ENCODE measurements around the gene WNT6. TPM values are rescaled to one million over a fixed set of nuclear protein-coding genes. Genes with fewer than 3 reads are reported as not detected.

Gene WNT6
- total RNA-seq, 2 experiments from 2014 or later = not detected

GRCh38 chr2:218867900-218868299 is 8.3 kb downstream of the WNT6 start:
- Mint-ChIP-seq H3K36me3 (ENCODE audit: low read depth) (no peaks in the 10 kb centered on the region), H3K27ac (no peak overlapping the region), H3K4me1 (ENCODE audit: low read depth) (peaks cover 21% of the 10 kb centered on the region), H3K4me3 (no peak overlapping the region), H3K9me3 (no peaks in the 10 kb centered on the region), H3K27me3 (peaks cover 71% of the 10 kb centered on the region)
- H3K9me3 ChIP-seq (ENCODE audit: control insufficient read depth in 1 of 2, insufficient read depth in 1 of 2, low read length in 2 of 2) = peaks cover 0 to 5% of the 10 kb centered on the region in 2 experiments
- H3K27ac ChIP-seq (ENCODE audit: low read depth in 1 of 2, low read length in 2 of 2) = no peak overlapping the region
- no peak for ATAC-seq (ENCODE audit: poor library complexity)
- no peak for DNase-seq
- no peak for TF ChIP-seq CTCF (IDR thresholded peaks at IDR 0.05)
- intact Hi-C loops (cut with DNase I, micrococcal nuclease) = no loop called here
- peaks cover 24% of the 10 kb centered on the region for H3K4me1 ChIP-seq (ENCODE audit: insufficient read depth, low read length)
- POLR2A ChIA-PET = no interaction called here
- peaks cover 28 to 36% of the 10 kb centered on the region in 2 experiments for H3K27me3 ChIP-seq (ENCODE audit: control insufficient read depth in 1 of 2, insufficient read depth in 2 of 2, low read length in 2 of 2)
- H3K36me3 ChIP-seq (ENCODE audit: insufficient read depth, low read length) = no peaks in the 10 kb centered on the region
- H3K4me3 ChIP-seq (ENCODE audit: low read length) = no peak overlapping the region
- CTCF ChIA-PET = no interaction called here

- intact Hi-C loops (cut with DNase I, micrococcal nuclease) = no loop called here
- H3K36me3 ChIP-seq (ENCODE audit: insufficient read depth, low read length) = no peaks in the 10 kb centered on the region
- Mint-ChIP-seq H3K27ac (no peak overlapping the region), H3K36me3 (ENCODE audit: low read depth) (no peaks in the 10 kb centered on the region), H3K9me3 (no peaks in the 10 kb centered on the region), H3K4me3 (no peak overlapping the region), H3K27me3 (peaks cover 66% of the 10 kb centered on the region), H3K4me1 (ENCODE audit: low read depth) (peaks cover 26% of the 10 kb centered on the region)
- peaks cover 35% of the 10 kb centered on the region for H3K4me1 ChIP-seq (ENCODE audit: insufficient read depth, low read length)
- H3K27ac ChIP-seq (ENCODE audit: low read depth in 1 of 2, low read length in 2 of 2) = no peak overlapping the region
- peaks cover 0 to 15% of the 10 kb centered on the region in 2 experiments for H3K9me3 ChIP-seq (ENCODE audit: control insufficient read depth in 1 of 2, insufficient read depth in 1 of 2, low read length in 2 of 2)
- DNase-seq (no peak), ATAC-seq (ENCODE audit: poor library complexity) (no peak)
- H3K4me3 ChIP-seq (ENCODE audit: low read length) = no peak overlapping the region
- H3K27me3 ChIP-seq (ENCODE audit: control insufficient read depth in 1 of 2, insufficient read depth in 2 of 2, low read length in 2 of 2) = peaks cover 31 to 38% of the 10 kb centered on the region in 2 experiments
- POLR2A ChIA-PET = interaction anchor here (19.6 kb wide), 1 partner anchor 27 kb away, joined by 455 read pairs; no protein-coding TSS in a partner anchor
- CTCF ChIA-PET = interaction anchor here (1.7 kb wide), 1 partner anchor 22 kb away, joined by 4 read pairs; no protein-coding TSS in a partner anchor
- no peak for TF ChIP-seq CTCF (IDR thresholded peaks at IDR 0.05)
Measured at GRCh38 chr2:218869064-218869463, 9.5 kb downstream of the WNT6 start.

- Histone ChIP-seq H3K27me3 (ENCODE audit: control insufficient read depth in 1 of 2, insufficient read depth in 2 of 2, low read length in 2 of 2) (peaks cover 35 to 42% of the 10 kb centered on the region in 2 experiments), H3K9me3 (ENCODE audit: control insufficient read depth in 1 of 2, insufficient read depth in 1 of 2, low read length in 2 of 2) (peaks cover 0 to 15% of the 10 kb centered on the region in 2 experiments), H3K4me3 (ENCODE audit: low read length) (peak overlapping the region; percentile 49), H3K27ac (ENCODE audit: low read depth in 1 of 2, low read length in 2 of 2) (no peak overlapping the region), H3K4me1 (ENCODE audit: insufficient read depth, low read length) (peaks cover 35% of the 10 kb centered on the region), H3K36me3 (ENCODE audit: insufficient read depth, low read length) (no peaks in the 10 kb centered on the region)
- H3K4me3 Mint-ChIP-seq = peak overlapping the region; percentile 60
- intact Hi-C loops (cut with DNase I, micrococcal nuclease) = no loop called here
- peak in 3 of 14 experiments; percentile 25 to 35 (median 31) for DNase-seq
- ChIA-PET POLR2A (interaction anchor here (1.1 to 19.6 kb wide), 3 partner anchors 9 to 197 kb away, joined by 4 to 455 read pairs (median 14); partner anchors contain the start of gene WNT10A), CTCF (interaction anchor here (3.8 kb wide), 1 partner anchor 28 kb away, joined by 26 read pairs; no protein-coding TSS in a partner anchor)
- H3K36me3 Mint-ChIP-seq (ENCODE audit: low read depth) = no peaks in the 10 kb centered on the region
- no peak overlapping the region for H3K27ac Mint-ChIP-seq
- TF ChIP-seq CTCF (IDR thresholded peaks at IDR 0.05) = no peak
- H3K27me3 Mint-ChIP-seq = peaks cover 67% of the 10 kb centered on the region
- H3K9me3 Mint-ChIP-seq = no peaks in the 10 kb centered on the region
- H3K4me1 Mint-ChIP-seq (ENCODE audit: low read depth) = peaks cover 30% of the 10 kb centered on the region
- no peak for ATAC-seq (ENCODE audit: poor library complexity)
Measured at GRCh38 chr2:218870984-218871344, 11.4 kb downstream of the WNT6 start.
